Parathyroid adenoma (tissue), 2 donors: ENCODE data around the gene HPSE.

Source experiments
- H2AFZ ChIP-seq: fragments of 300-600 bp; sonication (generic); one replicate; pipeline ENCODE4 v1.7.0; 2017; ENCODE audit warnings: antibody characterized with exemption, mild to moderate bottlenecking
- H3K27ac ChIP-seq: fragments of 300-600 bp; sonication (generic); one replicate; pipeline ENCODE4 v1.7.0; 2017
- H3K27me3 ChIP-seq: fragments of 300-600 bp; sonication (generic); one replicate; pipeline ENCODE4 v1.7.0; 2017; ENCODE audit warnings: low read length; ENCODE audit not compliant: control insufficient read depth, insufficient read depth
- H3K36me3 ChIP-seq: fragments of 300-600 bp; sonication (generic); one replicate; pipeline ENCODE4 v1.7.0; 2017; ENCODE audit warnings: low read length; ENCODE audit not compliant: control insufficient read depth, insufficient read depth
- H3K4me1 ChIP-seq: fragments of 300-600 bp; sonication (generic); one replicate; pipeline ENCODE4 v1.7.0; 2017; ENCODE audit warnings: control low read depth
- H3K4me2 ChIP-seq: fragments of 300-600 bp; sonication (generic); one replicate; pipeline ENCODE4 v1.7.0; 2017; ENCODE audit warnings: low read length
- H3K4me3 ChIP-seq: fragments of 300-600 bp; sonication (generic); one replicate; pipeline ENCODE4 v1.7.0; 2017; ENCODE audit warnings: low read depth, low read length
- H3K79me2 ChIP-seq: fragments of 300-600 bp; sonication (generic); one replicate; pipeline ENCODE4 v1.7.0; 2017; ENCODE audit warnings: control low read depth
- H3K9ac ChIP-seq: fragments of 300-600 bp; sonication (generic); one replicate; pipeline ENCODE4 v1.7.0; 2017; ENCODE audit warnings: mild to moderate bottlenecking
- H3K9me3 ChIP-seq: fragments of 300-600 bp; sonication (generic); one replicate; pipeline ENCODE4 v1.7.0; 2017; ENCODE audit warnings: low read length; ENCODE audit not compliant: control insufficient read depth
- CTCF ChIP-seq: fragments of 300-600 bp; sonication (generic); IDR thresholded peaks from one replicate; pipeline ENCODE4 v1.7.0; 2017; ENCODE audit warnings: antibody characterized with exemption, mild to moderate bottlenecking
- donor health status: primary hyperparathyroidism.

HPSE gene

GRCh38 chr4:83262682-83263081, 72.0 kb downstream of the HPSE start:
- TF ChIP-seq CTCF, result no peak
- no peaks in the 10 kb centered on the region for H3K36me3 ChIP-seq

DNA sequence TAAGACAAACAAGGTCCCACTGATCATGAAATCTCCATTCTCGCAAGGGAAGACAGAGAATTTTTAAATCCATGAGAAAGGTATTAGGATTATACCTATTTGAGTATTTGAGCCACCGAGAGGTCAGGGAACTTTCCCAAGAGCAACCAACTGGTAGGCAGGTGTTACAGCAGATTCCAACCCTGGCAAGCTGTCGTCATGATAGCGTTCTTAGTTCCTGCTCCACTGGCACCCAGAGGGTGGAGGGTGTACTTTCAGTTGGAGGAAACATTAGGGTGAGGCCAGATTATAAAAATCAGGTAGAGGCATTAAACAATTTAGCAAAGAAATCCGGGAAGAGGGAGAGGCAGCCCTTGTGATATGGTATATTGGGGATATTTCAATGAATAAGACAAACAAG, 73.3 kb downstream of the HPSE start:
- no peaks in the 10 kb centered on the region for H3K4me1 ChIP-seq
- no peak overlapping the region for H3K27ac ChIP-seq
- H2AFZ ChIP-seq, result no peak overlapping the region
- no peak overlapping the region for H3K4me2 ChIP-seq
- no peaks in the 10 kb centered on the region for H3K9me3 ChIP-seq
- no peak for TF ChIP-seq CTCF
- H3K36me3 ChIP-seq, result no peaks in the 10 kb centered on the region
- H3K79me2 ChIP-seq, result no peaks in the 10 kb centered on the region
- no peak overlapping the region for H3K9ac ChIP-seq
- no peaks in the 10 kb centered on the region for H3K27me3 ChIP-seq
- no peak overlapping the region for H3K4me3 ChIP-seq

More at GRCh38 chr4:83262682-83263081, 72.0 kb downstream of the HPSE start:
- Histone ChIP-seq H3K79me2 (no peaks in the 10 kb centered on the region), H2AFZ (no peak overlapping the region), H3K9me3 (no peaks in the 10 kb centered on the region), H3K27ac (no peak overlapping the region), H3K4me1 (no peaks in the 10 kb centered on the region), H3K9ac (no peak overlapping the region), H3K4me2 (no peak overlapping the region), H3K27me3 (no peaks in the 10 kb centered on the region), H3K4me3 (no peak overlapping the region)

GRCh38 chr4:83259586-83259985, 75.1 kb downstream of the HPSE start:
- no peaks in the 10 kb centered on the region for H3K79me2 ChIP-seq
- no peak overlapping the region for H3K4me3 ChIP-seq
- H3K36me3 ChIP-seq, result no peaks in the 10 kb centered on the region
- no peaks in the 10 kb centered on the region for H3K4me1 ChIP-seq
- no peaks in the 10 kb centered on the region for H3K9me3 ChIP-seq
- no peak overlapping the region for H3K9ac ChIP-seq
- H3K4me2 ChIP-seq, result no peak overlapping the region
- no peaks in the 10 kb centered on the region for H3K27me3 ChIP-seq
- no peak for TF ChIP-seq CTCF
- no peak overlapping the region for H3K27ac ChIP-seq
- H2AFZ ChIP-seq, result no peak overlapping the region

- H3K4me1 ChIP-seq, result no peaks in the 10 kb centered on the region
Observed at GRCh38 chr4:83258461-83258860, 76.2 kb downstream of the HPSE start.

More at GRCh38 chr4:83258461-83258860, 76.2 kb downstream of the HPSE start:
- Histone ChIP-seq H3K27me3 (no peaks in the 10 kb centered on the region), H2AFZ (no peak overlapping the region), H3K9me3 (no peaks in the 10 kb centered on the region), H3K27ac (no peak overlapping the region), H3K36me3 (no peaks in the 10 kb centered on the region), H3K4me3 (no peak overlapping the region), H3K4me2 (no peak overlapping the region), H3K79me2 (no peaks in the 10 kb centered on the region), H3K9ac (no peak overlapping the region)
- TF ChIP-seq CTCF, result no peak
